ENCODE data around the gene POLR2J2.
"Not testable (repeated sequence)": the region's sequence is repeated elsewhere in the genome, so short reads cannot be mapped to it uniquely, and the experiment has no call there.

Gene POLR2J2

GRCh38 chr7:102675545-102675944 is 4.1 kb upstream of the POLR2J2 start:
- DNase-seq (ENCODE audit: low read depth) = not testable (repeated sequence)

GRCh38 chr7:102673447-102674067 is 2.1 kb upstream of the POLR2J2 start:
- not testable (repeated sequence) for H3K4me3 ChIP-seq (replicated peaks; ENCODE audit: low read depth, low read length); DNase-seq (ENCODE audit: low read depth)

More at GRCh38 chr7:102675545-102675944, 4.1 kb upstream of the POLR2J2 start:
- H3K4me3 ChIP-seq (replicated peaks; ENCODE audit: low read depth, low read length) = not testable (repeated sequence)

- DNase-seq (ENCODE audit: low read depth); H3K4me3 ChIP-seq (replicated peaks; ENCODE audit: low read depth, low read length): not testable (repeated sequence)
These were observed 469 bp upstream of the POLR2J2 start for GRCh38 chr7:102671956-102672307.

GRCh38 chr7:102667523-102667922 is 3.9 kb downstream of the POLR2J2 start:
- DNase-seq (ENCODE audit: low read depth); H3K4me3 ChIP-seq (replicated peaks; ENCODE audit: low read depth, low read length): not testable (repeated sequence)

- H3K4me3 ChIP-seq (replicated peaks; ENCODE audit: low read depth, low read length); DNase-seq (ENCODE audit: low read depth): not testable (repeated sequence)
These were observed 4.6 kb downstream of the POLR2J2 start for GRCh38 chr7:102666850-102667249.

- H3K4me3 ChIP-seq (replicated peaks; ENCODE audit: low read depth, low read length); DNase-seq (ENCODE audit: low read depth): not testable (repeated sequence)
These were observed 6.7 kb downstream of the POLR2J2 start for GRCh38 chr7:102664765-102665164.

- H3K4me3 ChIP-seq (replicated peaks; ENCODE audit: low read depth, low read length); DNase-seq (ENCODE audit: low read depth): not testable (repeated sequence)
These were observed 21.5 kb downstream of the POLR2J2 start, which contains the start of gene SPDYE2B for GRCh38 chr7:102649924-102650323. Gene SPDYE2B, plus strand, starts transcription at chr7:102650319. Its CDS starts 2,030 bp downstream, at chr7:102652349.

GRCh38 chr7:102647813-102648212 is 23.6 kb downstream of the POLR2J2 start:
- not testable (repeated sequence) for H3K4me3 ChIP-seq (replicated peaks; ENCODE audit: low read depth, low read length); DNase-seq (ENCODE audit: low read depth)

- not testable (repeated sequence) for H3K4me3 ChIP-seq (replicated peaks; ENCODE audit: low read depth, low read length); DNase-seq (ENCODE audit: low read depth)
These were observed 28.1 kb downstream of the POLR2J2 start for GRCh38 chr7:102643404-102643803.

GRCh38 chr7:102642691-102643090 is 28.8 kb downstream of the POLR2J2 start, which contains the start of gene UPK3BL1:
Gene UPK3BL1, minus strand, starts transcription at chr7:102642791. Its CDS starts 50 bp downstream, at chr7:102642741.
- not testable (repeated sequence) for H3K4me3 ChIP-seq (replicated peaks; ENCODE audit: low read depth, low read length); DNase-seq (ENCODE audit: low read depth)

GRCh38 chr7:102638848-102639247 is 32.6 kb downstream of the POLR2J2 start:
- H3K4me3 ChIP-seq (replicated peaks; ENCODE audit: low read depth, low read length); DNase-seq (ENCODE audit: low read depth): not testable (repeated sequence)

GRCh38 chr7:102636956-102637355 is 34.5 kb downstream of the POLR2J2 start:
- not testable (repeated sequence) for H3K4me3 ChIP-seq (replicated peaks; ENCODE audit: low read depth, low read length); DNase-seq (ENCODE audit: low read depth)

GRCh38 chr7:102635354-102635753 is 36.1 kb downstream of the POLR2J2 start:
- H3K4me3 ChIP-seq (replicated peaks; ENCODE audit: low read depth, low read length); DNase-seq (ENCODE audit: low read depth): not testable (repeated sequence)

GRCh38 chr7:102634299-102634698 is 37.2 kb downstream of the POLR2J2 start:
- not testable (repeated sequence) for DNase-seq (ENCODE audit: low read depth); H3K4me3 ChIP-seq (replicated peaks; ENCODE audit: low read depth, low read length)

- not testable (repeated sequence) for H3K4me3 ChIP-seq (replicated peaks; ENCODE audit: low read depth, low read length); DNase-seq (ENCODE audit: low read depth)
These were observed 40.8 kb downstream of the POLR2J2 start for GRCh38 chr7:102630622-102631021.

GRCh38 chr7:102627271-102627904 is 44.1 kb downstream of the POLR2J2 start:
- DNase-seq (ENCODE audit: low read depth); H3K4me3 ChIP-seq (replicated peaks; ENCODE audit: low read depth, low read length): not testable (repeated sequence)

- not testable (repeated sequence) for DNase-seq (ENCODE audit: low read depth); H3K4me3 ChIP-seq (replicated peaks; ENCODE audit: low read depth, low read length)
These were observed 53.3 kb downstream of the POLR2J2 start for GRCh38 chr7:102618122-102618521.

GRCh38 chr7:102616507-102617125 is 54.8 kb downstream of the POLR2J2 start, which contains the start of gene RASA4:
Gene RASA4, minus strand, starts transcription at chr7:102616756. Its CDS starts 67 bp downstream, at chr7:102616689.
- peak within 1 kb of the TSS; percentile 47 for H3K4me3 ChIP-seq (replicated peaks; ENCODE audit: low read depth, low read length)
- DNase-seq (ENCODE audit: low read depth) = not testable (repeated sequence)
